Pulmonary artery endothelial cell (primary cell): Measurements from ENCODE around the gene GGACT. TPM values are rescaled to one million over a fixed set of nuclear protein-coding genes. Genes with fewer than 3 reads are reported as not detected.
"Not testable (repeated sequence)": the region's sequence is repeated elsewhere in the genome, so short reads cannot be mapped to it uniquely, and the experiment has no call there.

ENCODE experiments used
- DNase-seq: peaks from one replicate; pipeline ENCODE4 v3.0.0-alpha.2; 2011; ENCODE audit warnings: low read depth, low spot score
- total RNA-seq: library from RNA; depleted of rRNA; stranded (reverse); fragments of >200 nt; gene quantifications from 2 replicates; pipeline ENCODE4 v1.2.3, GENCODE V29; 2014

The GGACT gene
- total RNA-seq, 1 donor from 2014 or later: 7.6 TPM

DNA sequence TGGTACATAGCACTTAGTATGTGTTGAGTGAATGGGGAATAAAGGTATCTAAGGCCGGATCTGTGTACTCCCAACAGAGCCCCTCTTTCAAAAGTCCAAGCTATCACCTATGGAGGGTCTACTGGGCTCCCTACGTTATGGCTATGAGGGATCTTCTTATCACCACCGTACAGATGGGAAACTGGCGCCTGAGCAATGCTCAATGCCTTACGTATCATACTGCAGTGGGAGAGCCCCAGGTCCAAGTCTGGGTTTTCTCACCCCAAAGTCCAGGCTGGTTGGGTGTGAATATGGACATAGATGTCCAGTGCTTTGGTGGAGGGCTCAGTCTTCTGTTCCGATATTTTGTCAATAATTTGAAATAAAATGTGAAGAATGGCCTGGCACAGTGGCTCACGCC, 13.1 kb upstream of the GGACT start:
- no peak for DNase-seq

DNA sequence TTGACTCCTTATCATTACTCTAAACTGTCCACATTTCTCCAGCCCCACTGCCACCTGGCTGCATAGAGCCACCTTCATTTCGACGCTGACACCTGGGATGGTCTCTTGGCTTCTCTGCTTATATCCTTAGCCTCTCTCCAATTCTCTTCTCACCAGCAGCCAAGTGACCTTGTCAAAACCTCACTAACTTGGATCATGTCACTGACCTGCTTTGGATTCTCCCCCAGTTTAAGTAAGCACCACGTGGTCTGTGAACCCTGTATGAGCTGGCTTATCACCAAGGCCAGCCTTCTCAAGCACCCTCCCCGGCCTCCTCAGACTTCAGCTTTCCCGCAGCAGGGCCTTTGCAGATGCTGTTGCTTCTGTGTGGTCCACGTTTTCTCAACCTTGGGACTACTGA, 12.3 kb upstream of the GGACT start:
- DNase-seq: no peak

DNA sequence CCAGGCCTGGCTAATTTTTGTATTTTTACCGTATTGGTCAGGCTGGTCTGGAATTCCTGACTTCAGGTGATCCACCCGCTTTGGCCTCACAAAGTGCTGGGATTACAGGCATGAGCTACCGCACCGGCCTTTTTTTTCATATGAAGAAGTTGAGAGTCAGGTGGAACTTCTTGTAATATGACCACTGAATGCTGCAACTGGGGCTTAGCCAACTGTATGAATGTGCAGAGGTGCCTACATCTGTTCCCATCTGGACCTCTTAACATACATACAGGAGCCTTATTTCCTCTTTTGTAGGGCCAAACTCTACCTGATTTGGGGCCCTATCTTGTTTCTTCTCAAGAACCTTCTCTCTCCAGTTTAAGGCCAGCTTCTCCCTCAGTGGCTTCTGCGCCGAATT, 11.9 kb upstream of the GGACT start:
- no peak for DNase-seq

DNA sequence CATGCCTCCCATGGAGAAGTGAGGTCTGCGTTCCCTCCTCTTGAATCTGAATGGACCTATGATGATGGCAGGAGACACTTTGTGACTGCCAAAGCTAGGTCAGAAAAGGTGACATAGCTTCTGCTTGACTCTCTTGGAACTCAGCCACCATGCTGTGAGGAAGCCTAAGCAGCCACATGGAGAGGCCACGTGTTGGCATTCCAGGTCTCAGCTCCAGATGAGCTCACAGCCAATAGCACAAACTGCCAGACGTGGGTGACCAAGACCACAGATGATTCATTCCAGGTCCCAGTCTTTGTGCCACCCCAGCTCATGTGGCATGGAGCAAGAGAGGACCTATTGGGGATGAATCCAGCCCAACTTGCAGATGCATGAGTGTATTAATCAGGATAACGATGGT, 8.7 kb upstream of the GGACT start:
- no peak for DNase-seq

DNA sequence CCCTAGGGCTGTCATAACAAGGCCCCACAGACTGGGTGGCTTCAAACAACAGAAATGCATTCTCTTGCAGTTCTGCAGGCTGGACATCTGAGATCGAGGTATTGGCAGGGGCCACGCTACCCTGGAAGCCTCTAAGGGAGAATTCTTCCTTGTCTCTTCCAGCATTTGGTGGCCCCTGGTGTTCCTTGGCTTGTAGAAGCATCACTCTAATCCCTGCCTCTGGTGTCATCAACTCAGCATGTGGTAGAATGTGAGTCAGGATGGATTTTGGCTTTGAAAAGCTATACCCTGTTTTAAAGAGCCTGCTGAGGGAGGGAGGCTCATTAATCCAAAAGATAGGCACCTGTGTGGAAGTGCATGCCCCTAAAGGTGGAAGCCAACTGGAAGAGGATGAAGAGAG, 7.9 kb upstream of the GGACT start:
- no peak for DNase-seq

DNA sequence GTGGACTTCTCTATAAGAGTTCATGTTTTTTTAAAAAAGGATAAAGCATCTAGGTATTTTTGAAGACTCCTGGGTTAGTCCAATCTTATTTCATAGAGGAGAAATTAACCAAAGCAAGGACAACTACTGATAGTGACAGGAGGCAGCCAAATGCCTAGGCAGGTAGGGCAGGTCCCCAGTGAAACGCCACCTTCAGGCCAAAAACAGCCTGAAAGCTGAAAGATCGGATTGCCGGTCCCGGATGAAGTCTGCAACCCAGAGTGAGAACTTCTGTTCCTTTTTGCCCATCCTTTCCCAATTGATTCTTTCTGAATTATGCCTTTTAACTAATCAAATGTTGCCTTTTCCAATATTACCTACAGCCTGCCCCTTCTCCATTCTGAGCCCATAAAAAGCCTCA, 6.1 kb upstream of the GGACT start:
- DNase-seq: no peak

DNA sequence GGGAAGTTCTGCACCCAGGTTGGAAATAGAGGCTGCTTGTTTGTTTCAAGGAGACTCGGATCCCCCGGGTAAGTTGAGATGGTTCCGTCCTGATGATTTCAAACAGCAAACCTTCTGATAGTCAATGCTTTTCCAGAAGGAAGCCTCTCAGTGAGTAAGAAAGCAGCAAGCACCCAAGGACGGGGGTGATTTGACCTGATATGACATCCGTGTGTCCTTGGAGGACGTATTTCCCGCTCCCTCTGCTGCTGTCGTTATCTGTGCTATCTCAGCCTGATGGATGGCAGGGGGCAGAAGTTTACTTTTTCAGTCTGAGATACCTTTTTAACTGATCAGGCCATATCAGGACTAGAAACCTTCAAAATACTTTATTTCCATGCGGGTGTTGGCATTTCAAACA, 5.7 kb upstream of the GGACT start:
- DNase-seq: no peak

DNA sequence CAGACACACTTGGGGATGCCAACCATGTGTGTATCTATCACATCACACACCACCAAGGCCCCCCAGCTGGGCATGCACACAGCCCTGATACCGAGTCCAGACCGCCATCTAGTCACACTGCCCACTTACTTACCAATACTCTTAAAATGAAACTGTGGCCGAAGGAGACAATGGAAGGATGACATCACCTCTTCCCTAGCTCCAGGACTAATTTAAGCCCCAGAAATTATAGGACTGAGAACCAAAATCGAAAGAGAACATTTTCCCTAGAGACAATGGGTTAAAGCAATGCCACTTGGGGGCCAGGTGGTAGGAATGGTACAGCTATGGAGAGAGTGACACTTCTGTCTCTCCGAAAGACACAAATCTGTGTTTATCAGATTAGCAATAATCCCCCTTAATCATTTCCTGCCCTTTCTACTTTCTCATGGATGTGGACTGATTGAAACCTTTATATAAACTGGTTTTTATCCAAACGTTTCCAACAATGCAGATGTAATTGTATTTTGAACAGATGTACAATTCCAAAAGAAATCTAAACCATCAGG, 663 bp upstream of the GGACT start:
- peak; percentile 5 for DNase-seq

DNA sequence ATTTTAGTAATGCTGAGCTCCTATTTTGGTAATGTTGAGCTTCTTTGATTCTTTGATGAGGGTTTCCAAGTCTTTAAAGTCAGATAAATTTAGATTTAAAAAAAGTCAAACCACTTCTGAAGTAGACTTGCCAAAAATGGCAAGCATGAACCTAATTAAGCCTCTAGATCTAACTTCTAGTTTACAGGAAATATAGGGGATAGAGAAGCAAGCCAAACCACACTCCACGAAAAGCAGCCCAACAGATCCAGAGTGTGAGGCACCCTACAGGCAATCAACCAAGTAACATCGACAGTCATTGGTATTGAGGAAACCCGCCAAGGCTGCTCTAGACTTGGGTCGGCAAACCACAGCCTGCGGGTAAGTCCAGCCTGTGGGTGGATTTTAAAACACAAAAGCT, 3.7 kb downstream of the GGACT start:
- DNase-seq: no peak

DNA sequence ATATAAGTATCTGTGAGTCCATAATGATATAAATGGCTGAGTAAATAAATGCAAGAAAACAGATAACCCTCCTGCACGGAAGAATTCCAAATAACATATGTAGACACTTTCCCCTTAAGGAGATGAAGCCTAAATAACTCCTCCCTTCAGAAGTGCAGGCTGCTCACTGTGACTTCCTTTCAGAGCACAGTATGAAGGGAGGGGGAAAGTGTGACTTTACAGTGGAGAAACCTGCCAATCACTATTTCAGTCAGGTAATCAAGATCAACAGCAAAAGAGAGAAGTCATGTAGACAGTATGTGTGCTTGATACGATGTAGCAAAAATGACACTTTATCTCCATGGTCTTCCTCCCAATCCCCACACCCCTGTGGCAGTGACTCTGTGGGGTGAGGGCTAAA, 7.1 kb downstream of the GGACT start:
- no peak for DNase-seq

DNA sequence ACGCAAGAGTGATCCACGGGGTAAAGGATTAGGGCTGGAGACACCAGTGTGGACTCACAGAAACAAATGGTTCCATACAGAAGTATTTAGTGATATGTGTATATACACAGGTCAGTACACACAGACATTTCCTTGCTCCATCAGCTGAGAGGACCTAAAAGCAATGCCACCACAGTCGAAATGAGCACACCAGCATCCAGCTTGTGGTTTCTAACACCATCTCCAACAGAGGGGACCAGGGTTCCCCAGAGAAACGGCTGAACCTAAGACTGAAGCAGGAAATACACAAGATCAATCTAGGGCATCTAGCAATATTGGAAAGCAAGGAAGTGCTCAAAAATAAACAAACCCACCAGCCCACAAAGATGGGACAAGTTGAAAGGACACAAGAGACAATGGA, 7.6 kb downstream of the GGACT start:
- DNase-seq: no peak

DNA sequence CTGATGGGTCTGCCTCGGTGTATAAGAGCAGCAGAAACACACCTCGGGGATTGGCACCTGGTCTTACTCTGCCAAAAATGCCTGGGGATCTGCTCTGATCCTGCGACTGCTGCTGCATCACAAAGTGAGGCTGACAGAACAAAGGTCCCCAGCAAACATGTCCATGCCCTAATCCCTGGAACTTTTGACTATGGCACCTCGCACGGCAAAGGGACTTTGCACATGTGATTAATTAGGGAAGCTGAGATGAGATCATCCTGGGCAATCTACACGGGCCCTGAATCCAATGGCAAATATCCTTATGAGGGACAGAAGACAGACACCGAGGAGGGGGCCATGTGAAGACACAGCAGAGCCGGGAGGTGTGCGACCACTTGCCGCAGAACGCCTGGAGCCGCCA, 8.5 kb downstream of the GGACT start:
- no peak for DNase-seq

DNA sequence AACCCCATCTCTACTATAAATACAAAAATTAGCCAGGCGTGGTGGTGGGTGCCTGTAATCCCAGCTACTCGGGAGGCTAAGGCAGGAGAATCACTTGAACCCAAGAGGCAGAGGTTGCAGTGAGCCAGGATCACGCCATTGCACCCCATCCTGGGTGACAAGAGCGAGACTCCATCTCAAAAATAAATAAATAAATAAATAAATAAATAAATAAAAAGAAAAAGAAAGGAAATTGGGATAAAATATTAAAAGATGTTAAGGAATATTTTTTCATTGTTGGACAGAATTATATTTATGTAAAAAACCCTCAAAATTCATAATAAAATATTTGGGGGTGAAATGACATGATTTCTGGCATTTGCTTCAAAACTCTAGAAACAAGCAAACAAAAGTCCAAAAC, 11.3 kb downstream of the GGACT start:
- DNase-seq: not testable (repeated sequence)

DNA sequence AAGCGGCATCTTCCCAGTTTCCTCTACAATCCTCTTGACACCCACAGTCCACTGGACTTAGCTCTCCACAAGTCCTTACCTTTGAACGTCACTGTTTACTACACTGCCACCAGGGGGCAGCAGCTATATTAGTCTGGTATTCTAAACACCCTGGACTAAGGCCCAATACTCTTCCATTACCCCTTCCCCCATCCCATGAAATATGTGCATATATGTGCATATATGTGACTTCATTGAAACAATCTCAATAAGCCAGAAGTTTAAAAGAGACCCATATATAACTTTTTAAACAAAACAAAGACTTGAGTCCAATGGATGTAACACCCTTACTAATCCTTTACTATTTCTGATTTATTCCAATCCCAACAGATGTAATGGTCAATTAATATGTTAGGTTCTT, 15.5 kb downstream of the GGACT start:
- peak; percentile 64 for DNase-seq

DNA sequence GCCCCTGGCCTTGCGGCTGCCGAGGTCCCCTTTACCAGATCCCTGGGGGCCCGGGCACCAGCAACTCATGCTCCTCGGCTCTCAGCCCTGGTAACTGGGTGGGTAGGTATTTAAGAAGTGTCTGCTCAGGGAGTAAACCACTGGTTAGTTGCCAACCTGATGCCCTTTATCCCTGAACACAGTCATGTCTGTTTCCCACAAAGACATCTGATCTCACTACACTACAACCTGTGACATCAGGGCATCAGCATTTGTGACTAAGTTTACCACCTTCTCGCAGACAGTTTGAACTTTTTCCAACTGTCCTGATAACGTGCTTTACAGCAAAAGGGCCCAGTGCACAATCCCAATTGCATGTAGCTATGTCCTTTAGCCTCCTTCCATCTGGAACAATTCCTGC, 22.0 kb downstream of the GGACT start:
- DNase-seq: no peak

DNA sequence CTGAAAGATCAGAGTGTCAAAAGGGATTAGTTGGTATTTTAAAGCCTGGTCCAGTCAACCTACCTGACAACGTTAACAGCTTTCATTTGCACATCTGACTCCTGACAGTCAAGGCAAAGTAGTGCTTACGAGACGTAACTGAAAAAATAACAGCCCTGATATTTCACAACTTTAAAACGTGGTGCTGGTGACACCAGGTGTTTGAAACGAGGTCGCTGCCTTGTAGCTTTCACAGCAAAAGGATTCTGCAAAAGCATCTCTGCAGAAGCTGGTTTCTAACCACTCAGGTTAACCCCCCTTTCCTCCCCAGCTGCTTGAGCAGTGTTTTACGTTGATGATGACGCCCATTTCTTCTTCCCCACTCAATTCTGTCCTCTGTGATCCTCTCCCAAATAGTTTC, 23.3 kb downstream of the GGACT start:
- no peak for DNase-seq

DNA sequence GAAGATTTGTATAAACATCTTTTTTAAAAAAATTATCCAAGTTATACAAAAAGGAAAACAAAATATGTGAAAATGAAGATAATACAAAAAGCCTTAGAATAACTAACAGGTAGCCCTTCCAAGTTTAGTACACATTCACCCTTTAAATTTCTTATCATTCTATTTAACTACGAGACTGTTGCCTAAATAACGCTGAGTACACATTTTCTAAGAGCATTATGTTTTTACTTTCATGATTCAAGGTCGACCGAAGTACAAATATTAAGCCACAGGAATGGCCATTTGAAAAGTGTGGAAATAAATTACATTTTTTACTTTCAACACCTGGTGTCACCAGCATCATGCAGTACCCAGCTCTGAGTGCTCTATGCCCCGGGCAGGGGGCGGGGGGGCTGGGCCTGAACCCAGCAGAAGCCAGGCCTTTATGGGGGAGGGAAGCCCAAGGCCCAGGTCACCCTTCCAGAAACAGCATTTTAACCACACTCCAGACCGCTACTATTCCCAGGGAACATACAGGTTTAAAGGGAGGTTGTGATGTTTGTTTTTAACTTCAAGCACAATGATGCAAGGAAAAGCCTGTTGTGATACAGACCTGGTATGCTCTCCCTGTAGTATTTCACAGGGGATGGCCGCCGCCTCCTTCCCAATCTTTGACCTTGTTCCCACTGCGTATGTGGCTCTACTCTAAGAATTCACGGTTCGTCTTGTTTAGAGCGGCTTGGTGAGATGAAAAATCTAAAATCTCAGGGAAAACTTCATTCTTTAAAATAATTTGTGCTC, 24.0 kb downstream of the GGACT start:
- no peak for DNase-seq

DNA sequence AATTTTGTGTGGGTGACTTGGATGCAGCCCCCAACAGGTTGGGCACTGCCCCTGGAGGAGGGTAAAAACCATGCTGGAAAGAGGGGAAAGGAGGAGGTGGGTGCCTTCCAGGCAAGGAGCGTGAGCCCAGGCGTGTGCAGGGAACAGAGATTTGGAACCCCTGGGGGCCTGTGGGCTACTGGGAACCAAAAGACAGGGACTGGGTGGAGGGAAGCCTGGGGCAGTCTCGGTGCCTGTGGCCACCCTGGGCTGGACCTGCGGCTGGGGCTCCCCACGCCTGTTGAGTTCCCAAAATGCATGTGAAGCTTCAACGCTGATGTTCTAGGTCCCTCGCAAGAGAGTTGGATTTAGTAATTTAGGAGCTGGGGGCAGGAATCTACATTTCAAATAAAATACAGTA, 24.8 kb downstream of the GGACT start:
- DNase-seq: no peak

DNA sequence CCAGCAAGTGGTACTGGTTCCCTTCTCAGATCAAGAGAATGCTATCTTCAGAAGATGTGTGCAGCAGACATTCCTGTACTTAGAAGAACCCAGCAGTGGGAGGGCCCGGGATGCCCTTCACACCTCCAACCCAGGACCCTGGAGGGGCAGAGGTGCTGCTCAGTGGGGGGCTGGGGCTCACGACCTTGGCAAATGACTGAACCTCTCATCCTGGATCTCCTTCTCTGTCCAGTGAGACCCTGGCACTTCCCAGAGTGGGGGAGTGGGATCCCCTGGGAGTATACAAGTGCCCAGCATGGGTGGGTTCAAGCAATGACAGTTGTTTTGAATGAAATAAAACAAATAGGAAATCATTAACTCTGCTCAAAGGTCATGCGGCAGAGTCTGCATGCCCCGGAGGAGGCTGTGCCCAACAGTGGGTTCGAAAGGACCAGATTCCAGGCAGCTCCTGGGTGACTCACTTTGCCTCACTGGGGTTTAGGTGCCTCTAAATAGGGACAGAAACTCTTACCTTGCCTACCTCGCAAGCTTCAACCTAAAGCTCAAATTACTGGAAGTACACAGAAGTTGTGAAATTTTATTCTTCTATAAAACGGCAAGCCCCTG, 26.9 kb downstream of the GGACT start:
- no peak for DNase-seq

DNA sequence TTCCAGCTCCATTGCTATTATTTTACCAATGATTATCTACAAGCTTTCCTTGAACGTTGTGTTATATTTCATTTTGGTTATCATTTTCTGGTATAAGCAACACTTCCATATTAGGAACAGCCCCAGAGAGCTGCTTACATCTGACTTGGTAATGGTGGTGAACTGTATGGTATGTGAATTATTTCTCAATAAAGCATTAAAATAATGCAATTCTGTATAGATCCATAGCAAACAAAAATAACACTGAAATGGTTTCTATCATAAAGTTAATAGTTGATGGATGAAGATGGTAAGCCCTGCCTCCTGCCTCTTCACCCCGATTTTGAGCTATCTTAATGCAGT, 27.5 kb downstream of the GGACT start:
- DNase-seq: no peak

DNA sequence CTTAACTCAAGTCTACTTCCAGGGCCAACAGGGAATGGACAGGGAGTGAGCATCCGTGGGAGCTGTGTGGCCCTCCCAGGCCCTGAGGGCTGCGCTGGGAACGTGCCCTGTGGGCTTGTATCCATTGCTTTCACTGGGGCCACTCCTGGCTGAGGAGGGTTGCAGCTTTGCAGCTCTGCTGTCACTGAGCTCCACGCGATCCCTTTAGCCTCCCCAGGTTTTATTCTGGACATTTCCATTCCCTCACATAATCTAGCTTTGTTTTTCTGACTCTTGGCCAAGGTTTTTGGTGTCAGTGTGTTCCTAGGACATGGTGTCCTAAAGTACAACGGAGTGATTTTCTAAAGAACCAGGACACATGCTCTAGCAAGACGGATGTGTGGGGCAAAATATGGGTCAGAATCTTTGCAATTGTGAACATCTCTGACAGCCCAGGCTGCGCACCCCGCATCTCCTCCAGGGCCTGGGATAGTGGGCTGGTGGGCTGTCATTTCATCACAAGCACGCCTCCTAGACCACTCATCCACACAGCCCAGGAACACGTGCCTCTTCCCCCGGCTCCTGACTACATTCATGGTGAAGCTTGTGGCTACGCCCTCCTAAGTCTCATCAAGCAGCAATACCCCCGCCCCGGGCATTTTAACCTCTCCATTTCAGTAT, 28.0 kb downstream of the GGACT start:
- DNase-seq: no peak

DNA sequence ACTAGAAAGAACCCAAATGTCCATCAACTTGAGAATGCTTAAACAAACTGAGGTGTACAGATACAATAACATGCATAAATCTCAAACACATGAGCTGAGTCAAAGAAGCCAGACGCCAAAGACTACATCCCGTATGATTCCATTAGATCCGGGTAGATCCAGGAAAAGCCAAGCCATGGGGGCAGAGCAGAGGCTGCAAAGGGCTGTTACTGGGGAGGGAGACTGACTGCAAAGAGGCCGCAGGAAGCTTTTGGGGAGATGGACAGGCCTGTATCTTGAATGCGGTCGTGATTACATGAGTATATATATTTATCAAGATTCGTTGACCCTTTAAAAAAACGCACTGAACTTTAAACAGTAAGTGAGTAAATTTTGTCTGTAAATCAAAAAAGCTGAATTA, 28.7 kb downstream of the GGACT start:
- DNase-seq: no peak

DNA sequence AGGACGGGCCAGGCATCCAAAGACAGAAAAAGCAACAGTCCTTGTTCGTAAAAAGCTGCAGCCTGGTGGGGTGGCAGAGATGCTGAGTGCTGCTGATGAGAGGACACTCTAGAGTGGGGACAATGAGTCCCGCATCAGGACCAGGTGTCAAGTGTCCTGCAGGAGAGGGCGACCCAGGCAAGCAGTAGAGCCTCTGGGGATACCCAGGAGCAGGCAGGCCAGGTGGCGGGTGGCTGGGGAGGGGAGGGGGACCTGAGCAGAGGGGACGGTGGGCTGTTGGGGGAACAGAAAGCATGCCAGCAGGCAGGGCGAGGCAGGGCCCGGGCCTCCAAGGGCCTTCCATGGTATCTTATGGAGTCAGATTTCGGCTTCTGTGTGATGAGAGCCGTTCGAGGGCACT, 35.8 kb downstream of the GGACT start:
- DNase-seq: no peak
